ENCODE results near the gene TRPC4.

TRPC4 gene

GRCh38 chr13:37747071-37747612, 122.4 kb downstream of the TRPC4 start:
- DNase-seq (ENCODE audit: low read depth), result peak; percentile 58
- no peak overlapping the region for H3K4me3 ChIP-seq (ENCODE audit: low read depth, low read length)

DNA sequence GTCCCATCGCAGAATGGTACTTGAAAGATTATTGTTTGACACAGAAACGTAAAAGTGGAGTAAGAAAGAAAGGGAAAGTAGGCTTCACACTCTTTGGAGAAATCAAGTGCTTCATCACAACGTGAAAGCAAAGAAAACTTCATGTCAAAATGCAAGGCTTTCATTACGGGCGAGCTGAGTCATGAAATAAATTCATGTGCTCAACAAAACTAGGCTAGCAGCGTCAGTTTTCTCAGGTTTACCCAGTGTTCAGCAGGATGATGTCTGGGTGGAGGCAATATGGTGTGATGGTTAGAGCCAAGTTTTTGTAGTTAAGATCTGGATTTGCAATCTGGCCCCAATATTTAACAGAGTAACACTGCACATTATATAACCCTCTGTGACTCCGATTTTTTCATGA, 128.0 kb downstream of the TRPC4 start:
- DNase-seq (ENCODE audit: low read depth), result no peak

DNA sequence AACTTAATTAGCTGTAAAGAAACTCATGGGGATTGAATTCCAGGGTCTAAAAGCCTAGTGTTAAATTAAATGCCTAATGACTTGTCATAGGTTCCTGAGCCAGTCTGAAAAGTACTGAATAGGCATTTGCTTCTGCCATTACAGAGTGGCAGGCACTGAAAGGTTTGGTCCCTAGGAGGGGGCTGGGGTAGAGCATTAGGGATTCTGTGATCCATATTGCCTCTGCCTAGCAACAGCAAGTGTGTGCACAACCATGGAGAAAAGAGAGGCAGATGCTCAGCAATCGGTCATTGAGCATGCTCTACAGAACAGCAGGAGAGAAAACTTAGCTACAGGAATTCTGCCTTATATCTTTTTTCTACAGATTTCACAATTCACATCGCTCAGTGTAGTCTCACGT, 133.5 kb downstream of the TRPC4 start:
- DNase-seq (ENCODE audit: low read depth), result no peak
- H3K4me3 ChIP-seq (ENCODE audit: low read depth, low read length), result no peak overlapping the region

More for the DNA sequence above, 128.0 kb downstream of the TRPC4 start:
- H3K4me3 ChIP-seq (ENCODE audit: low read depth, low read length), result no peak overlapping the region

DNA sequence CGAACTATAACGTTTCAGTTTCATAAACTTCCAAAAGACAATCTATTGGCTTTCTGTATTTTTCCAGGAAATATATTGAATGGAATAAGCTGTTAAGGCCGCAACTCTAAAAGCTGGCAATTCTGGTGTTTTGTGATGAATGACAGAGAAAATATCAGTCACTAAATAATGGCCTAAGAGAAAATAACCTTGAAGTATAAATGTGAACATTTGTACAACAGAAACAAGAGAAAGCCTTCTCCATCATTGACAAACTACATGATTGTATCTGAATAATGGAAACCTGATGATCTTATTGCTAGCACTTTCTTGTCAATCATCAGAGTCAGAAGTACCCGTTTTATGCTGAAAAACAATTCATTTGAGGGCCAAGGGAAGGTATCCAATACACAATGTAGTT, 134.3 kb downstream of the TRPC4 start:
- no peak for DNase-seq (ENCODE audit: low read depth)
- H3K4me3 ChIP-seq (ENCODE audit: low read depth, low read length), result no peak overlapping the region

- DNase-seq (ENCODE audit: low read depth), result no peak
- no peak overlapping the region for H3K4me3 ChIP-seq (ENCODE audit: low read depth, low read length)
These were observed 139.7 kb downstream of the TRPC4 start for GRCh38 chr13:37729876-37730275.

DNA sequence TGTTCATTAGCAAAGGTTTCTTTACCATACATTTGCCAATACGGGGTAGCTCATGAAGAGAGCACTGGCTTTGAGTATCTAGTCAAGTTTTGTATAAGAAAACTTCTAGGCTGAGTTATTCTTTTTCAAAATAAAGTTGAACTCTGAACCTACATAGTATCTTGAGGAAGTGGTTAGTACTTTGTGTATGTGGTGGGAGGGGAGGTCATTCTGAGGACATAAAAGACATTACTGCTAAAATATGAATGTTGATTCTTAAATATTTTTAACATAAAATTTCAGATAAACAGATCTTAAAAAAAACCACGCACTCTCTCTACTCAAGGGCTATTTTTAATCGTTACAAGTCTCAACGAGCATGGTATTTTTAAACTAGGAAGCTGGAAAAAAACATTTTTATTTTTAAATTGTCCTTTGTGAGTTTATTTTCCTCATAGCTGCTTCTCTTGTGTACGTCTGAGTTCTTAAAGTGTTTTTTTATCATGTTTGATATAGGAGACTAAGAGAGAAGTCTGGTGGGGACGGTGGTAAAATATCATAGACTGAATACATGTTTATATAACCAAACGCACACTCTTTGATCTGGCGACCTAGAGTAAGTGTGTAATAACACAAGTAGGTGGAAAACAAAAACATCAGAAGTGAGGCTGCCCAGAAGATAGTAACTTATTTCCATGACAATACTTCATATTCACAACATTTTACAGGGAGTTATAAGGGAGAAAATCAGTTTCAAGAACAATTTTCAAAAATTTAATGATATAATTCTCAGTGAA, 153.0 kb downstream of the TRPC4 start:
- H3K4me3 ChIP-seq (ENCODE audit: low read depth, low read length), result no peak overlapping the region
- DNase-seq (ENCODE audit: low read depth), result no peak

DNA sequence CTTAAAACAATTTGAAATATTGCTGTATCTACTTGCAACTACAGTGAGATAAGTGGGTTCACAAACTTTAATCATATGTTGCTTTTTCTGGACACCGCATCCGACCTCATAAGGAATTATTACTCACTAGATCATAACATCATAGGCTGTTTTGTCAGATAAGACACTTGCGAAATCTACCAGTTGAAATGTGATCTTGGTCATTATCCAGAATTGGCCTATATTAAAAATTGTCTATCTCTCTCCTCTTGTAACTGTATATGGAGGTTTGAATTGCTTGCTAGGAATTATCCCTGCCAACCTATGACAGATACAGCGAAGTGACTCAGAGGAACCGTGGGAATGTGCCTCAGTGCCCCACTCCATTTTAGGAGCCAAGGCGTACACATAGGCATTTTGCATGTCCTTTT, 154.0 kb downstream of the TRPC4 start:
- H3K4me3 ChIP-seq (ENCODE audit: low read depth, low read length), result no peak overlapping the region
- peak; percentile 46 for DNase-seq (ENCODE audit: low read depth)

DNA sequence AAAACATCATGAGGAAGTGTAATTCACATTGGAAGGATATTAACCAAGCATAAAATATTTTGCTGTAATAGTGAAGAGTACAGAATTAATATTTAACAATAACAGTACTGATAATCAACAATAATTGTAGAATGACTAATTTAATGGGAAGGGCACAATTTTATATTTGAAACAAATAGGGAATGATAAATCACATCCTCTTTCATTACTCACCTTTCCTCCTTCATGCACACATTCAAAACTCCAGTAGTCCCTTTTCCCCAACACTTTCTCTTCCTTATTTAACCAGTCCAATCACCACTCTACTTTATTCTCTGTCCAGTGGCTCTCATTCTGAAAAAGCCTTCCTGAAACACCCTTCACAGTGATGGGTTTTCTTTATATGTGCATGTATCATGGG, 160.3 kb downstream of the TRPC4 start:
- no peak overlapping the region for H3K4me3 ChIP-seq (ENCODE audit: low read depth, low read length)
- no peak for DNase-seq (ENCODE audit: low read depth)

DNA sequence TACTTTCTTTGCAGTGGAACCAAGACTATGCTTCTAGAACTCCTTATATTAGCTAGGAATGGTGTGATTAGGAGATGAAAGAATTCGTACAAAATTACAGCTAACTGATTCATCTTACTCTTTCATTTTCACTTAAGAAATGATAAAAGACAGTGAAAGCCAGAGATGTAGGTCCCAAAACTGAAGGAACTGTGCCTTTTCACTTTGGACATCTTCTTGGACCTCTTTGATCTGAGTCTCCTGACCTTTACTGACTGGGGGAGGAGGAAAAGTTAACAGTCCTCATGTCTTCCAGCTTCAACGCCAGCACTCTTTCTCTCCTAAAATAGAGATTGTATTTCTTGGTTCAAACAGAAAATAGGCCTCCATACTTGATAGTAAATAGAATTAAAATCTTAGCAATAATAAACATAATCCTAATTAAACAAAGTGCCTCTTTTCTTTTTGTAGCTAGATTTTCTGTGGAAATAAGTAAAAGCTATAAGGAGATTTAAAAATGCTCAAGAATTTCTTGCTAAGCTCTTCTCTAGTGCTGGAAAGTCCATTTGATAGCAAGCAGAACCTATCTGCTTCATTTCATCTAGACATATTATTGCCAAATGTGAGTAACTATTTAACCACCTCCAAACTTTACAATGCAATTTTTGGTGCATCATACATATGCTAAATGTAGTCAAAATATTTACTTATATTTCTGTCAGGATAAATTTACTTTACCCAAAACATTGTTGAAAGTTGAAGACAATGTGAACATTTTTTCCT, 161.7 kb downstream of the TRPC4 start:
- no peak for DNase-seq (ENCODE audit: low read depth)
- H3K4me3 ChIP-seq (ENCODE audit: low read depth, low read length), result no peak overlapping the region

DNA sequence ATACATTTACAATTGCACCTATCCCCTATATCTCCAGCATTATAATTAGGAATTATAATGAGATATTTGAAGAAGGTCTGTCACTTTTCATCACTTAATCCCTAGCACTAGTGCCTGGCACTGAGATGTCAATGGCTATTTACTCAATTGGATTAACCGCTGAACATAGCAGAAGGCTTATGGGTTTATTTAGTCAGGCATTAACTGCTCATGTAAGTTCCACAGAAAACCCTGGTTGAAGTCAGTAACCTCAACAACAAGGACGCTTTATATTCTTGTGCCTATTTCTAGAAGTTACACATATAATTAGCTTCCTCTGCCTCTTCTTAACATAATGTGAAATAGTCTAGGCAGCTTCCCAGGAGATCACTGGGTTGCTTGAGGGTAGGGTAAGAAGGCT, 163.5 kb downstream of the TRPC4 start:
- no peak overlapping the region for H3K4me3 ChIP-seq (ENCODE audit: low read depth, low read length)
- no peak for DNase-seq (ENCODE audit: low read depth)

DNA sequence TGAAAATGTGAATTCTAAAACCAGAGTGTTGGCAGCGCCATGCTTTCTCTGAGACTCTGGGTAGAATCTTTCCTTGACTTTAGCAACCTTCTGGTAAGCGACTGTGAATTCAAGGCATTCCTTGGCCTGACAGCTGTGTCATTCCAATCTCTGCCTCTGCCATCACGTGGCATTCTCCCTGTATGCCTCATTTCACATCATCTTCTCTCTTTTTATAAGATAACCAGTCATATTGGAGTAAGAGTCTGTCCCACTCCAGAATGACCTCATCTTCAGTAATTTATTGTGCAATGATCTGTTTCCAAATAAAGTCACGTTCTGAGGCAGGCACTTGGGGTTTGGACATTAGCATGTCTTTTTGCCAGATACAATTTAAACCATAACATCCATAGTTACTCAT, 167.6 kb downstream of the TRPC4 start:
- peak; percentile 96 for DNase-seq (ENCODE audit: low read depth)
- H3K4me3 ChIP-seq (ENCODE audit: low read depth, low read length), result no peak overlapping the region

DNA sequence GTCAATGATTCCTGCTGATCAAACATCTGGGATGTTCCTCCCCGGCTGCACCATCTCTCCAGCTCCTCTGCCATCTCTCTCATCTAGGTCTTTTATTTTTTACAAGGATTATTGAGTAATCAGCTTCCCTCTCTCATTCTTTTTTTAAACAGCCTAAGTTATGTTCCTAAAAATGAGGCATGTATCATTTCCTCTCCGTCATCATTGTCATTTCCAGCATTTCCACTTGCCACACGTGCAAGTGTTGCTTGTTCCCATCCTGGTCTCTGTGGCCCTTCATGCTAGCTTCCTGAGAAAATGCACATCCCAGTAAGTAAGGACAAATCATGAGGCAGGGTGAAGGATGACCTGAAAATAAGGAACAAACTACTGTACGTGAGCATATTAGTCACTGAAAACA, 168.3 kb downstream of the TRPC4 start:
- DNase-seq (ENCODE audit: low read depth), result peak; percentile 47
- no peak overlapping the region for H3K4me3 ChIP-seq (ENCODE audit: low read depth, low read length)

DNA sequence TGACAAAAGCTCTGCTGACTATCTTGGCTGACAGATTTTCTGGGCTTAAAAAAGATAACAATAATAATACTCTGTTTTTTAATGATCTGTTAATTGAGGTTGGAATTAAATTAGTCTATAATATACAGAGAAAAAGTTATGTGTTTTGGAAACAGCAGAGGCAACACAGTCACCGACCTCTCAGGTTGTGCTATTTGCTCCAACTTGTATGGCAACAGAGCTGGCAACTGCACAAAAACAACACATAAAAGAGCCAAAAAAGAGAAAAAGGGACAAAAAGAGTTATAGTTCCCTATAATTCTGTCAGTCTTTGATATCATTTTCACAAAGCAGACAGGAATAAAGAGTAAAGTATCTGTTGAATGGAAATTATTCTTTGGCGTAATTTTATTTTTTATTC, 168.7 kb downstream of the TRPC4 start:
- no peak for DNase-seq (ENCODE audit: low read depth)

DNA sequence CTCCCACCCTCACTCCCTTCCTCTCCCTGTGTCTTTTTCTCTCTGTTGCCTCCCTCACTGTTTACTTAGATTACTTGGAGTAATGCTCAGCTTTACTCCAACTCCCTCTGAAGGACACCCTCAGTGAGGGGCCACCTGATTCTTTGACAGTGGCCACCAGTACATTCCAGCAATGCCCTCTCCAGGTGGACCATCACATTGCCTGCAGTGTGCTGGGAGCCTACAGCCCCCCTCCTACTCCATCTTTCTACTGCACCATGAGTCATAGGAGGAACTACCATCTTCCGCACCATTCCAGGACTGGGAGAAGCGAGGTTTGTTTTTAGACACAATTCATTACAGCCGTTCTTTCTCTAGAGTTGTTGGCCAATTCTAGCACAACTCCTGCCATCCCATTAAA, 174.4 kb downstream of the TRPC4 start:
- no peak for DNase-seq (ENCODE audit: low read depth)
- H3K4me3 ChIP-seq (ENCODE audit: low read depth, low read length), result no peak overlapping the region

More for the DNA sequence above, 168.7 kb downstream of the TRPC4 start:
- no peak overlapping the region for H3K4me3 ChIP-seq (ENCODE audit: low read depth, low read length)

DNA sequence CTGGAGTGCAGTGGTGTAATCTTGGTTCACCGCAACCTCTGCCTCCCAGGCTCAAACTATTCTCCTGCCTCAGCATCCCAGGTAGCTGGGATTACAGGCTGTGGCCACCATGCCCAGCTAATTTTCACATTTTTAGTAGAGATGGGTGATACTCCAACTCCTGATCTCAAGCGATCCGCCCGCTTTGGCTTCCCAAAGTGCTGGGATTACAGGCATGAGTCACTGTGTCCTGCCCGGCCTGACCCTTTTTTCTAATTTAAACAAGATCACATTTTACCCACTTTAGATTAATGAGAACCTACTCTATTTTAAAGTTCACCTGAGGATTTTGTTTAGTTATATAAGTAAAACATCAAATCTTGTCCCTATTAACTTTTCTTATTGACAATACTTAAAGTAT, 179.2 kb downstream of the TRPC4 start:
- no peak overlapping the region for H3K4me3 ChIP-seq (ENCODE audit: low read depth, low read length)
- DNase-seq (ENCODE audit: low read depth), result no peak

DNA sequence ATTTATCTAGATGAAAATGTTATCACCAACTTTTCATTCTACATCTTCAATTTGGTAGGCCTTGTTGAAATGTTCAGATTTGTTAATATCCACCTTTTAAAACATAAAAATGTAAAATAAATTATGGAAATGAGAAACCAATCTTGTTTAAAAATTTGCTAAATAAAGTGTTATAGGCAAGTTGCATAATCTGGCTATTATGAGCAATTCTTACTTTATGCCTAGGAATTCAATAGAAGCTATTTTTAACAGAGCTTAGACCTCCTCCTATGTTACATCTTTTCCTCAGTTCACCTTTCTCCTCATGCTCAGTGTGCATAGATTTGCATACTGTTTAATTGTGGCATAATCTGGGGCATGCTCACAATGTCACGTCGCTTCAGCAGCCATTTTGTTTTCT, 183.1 kb downstream of the TRPC4 start:
- DNase-seq (ENCODE audit: low read depth), result no peak
- no peak overlapping the region for H3K4me3 ChIP-seq (ENCODE audit: low read depth, low read length)

GRCh38 chr13:37685206-37685605, 184.4 kb downstream of the TRPC4 start:
- H3K4me3 ChIP-seq (ENCODE audit: low read depth, low read length), result no peak overlapping the region
- no peak for DNase-seq (ENCODE audit: low read depth)

DNA sequence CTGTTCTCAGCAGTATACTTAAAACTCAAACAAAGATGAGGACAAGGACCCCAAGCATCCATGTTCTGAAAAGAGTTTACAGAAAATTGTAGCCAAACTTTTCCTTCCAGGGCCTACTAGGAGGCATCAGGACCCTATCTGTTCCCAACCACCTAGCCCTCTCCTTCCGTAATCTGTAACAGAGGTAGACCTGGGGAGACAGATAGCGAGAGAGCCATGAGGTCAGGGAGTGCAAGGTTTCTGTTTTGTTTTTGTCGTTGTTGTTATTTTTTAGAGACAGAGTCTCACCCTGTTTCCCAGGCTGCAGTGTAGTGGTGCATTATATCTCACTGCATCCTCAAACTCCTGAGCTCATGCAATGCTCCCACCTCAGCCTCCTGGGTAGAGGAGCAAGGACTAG, 187.1 kb downstream of the TRPC4 start:
- H3K4me3 ChIP-seq (ENCODE audit: low read depth, low read length), result no peak overlapping the region
- no peak for DNase-seq (ENCODE audit: low read depth)

DNA sequence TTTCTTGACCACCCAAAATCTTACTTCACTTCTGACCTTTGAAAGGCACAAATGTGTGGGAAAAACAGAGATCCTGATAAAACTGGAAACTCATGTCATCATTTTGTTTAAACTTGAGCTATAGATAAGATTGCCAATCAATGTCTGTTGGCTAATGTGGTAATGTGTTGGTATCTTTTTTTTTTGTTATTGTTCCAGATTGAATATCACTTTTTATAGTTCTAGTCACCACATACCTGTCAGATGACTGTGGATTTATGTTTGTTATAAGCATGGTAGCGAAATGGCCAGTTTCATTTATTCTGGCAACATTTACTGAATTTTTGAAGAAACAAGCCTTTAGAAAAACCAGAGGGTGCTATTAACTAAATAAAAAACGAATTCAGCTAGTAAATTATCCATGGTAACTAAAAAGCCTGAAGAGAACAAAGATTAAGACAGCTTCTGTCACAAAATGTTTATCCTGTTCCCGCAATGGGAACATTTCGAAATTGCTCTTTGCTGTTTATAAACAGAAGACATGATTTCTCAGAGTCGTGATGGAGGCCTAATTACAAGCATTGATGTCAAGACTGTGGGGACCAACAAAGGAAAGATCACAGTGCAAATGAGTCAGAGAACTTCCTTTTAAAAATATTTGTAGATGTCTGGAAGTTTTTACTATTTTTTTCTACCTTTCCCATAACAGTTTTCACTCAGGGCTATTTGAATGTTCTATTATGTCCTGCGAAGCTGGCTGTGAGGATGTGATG, 188.1 kb downstream of the TRPC4 start:
- no peak overlapping the region for H3K4me3 ChIP-seq (ENCODE audit: low read depth, low read length)
- DNase-seq (ENCODE audit: low read depth), result peak; percentile 93

DNA sequence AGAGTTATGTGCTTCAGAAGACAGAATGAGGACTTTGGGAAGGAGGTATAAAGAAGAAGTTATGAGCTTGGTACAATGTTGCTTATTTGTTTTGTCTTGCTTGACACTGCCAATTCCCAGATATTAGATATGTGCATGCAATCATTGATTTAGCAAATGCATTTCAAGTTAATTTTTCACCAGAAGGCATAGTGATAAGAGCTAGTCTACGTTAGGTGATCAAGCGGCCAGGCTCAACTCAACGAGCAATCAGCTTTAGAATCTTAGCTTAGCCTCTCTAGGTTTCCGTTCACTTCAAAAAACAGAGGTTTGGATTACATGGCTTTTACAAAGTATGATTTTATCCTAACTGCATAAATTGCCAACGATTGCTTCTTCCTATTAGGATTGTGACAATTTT, 189.4 kb downstream of the TRPC4 start:
- DNase-seq (ENCODE audit: low read depth), result no peak
- H3K4me3 ChIP-seq (ENCODE audit: low read depth, low read length), result no peak overlapping the region
